GM12878 (cell line): ENCODE results near the gene KBTBD2. TPM values are rescaled to one million over a fixed set of nuclear protein-coding genes. Genes with fewer than 3 reads are reported as not detected.

Source experiments
- BACH1 ChIP-seq: fragments of 450-650 bp; IDR thresholded peaks from 2 replicates; pipeline ENCODE4 v1.6.1; 2017; ENCODE audit warnings: mild to moderate bottlenecking, borderline replicate concordance
- CHD2 ChIP-seq: IDR thresholded peaks from 2 replicates; pipeline ENCODE4 v1.6.1; 2011; ENCODE audit warnings: low read depth, low read length, improper control_type of control experiment, borderline replicate concordance
- EZH2 ChIP-seq: IDR thresholded peaks from 2 replicates; pipeline ENCODE4 v1.6.1; 2012; ENCODE audit warnings: low read depth, mild to moderate bottlenecking, control low read depth, inconsistent platforms, low read length, borderline replicate concordance; ENCODE audit not compliant: control insufficient read depth
- FOS ChIP-seq: IDR thresholded peaks from 3 replicates; pipeline ENCODE4 v1.6.1; 2011; ENCODE audit warnings: borderline replicate concordance; ENCODE audit not compliant: insufficient read length; ENCODE audit errors: extremely low read depth
- KDM1A ChIP-seq: fragments of 200-600 bp; sonication (generic); IDR thresholded peaks from 2 replicates; pipeline ENCODE4 v1.6.1; 2016; ENCODE audit warnings: borderline replicate concordance
- MTA2 ChIP-seq: fragments of 450-650 bp; IDR thresholded peaks from 2 replicates; pipeline ENCODE4 v1.6.1; 2016; ENCODE audit warnings: low read depth, mild to moderate bottlenecking, moderate library complexity
- POLR2A ChIP-seq: IDR thresholded peaks from 2 replicates; pipeline ENCODE4 v1.6.1; 2011; ENCODE audit warnings: low read depth, mild to moderate bottlenecking, low read length
- POU2F2 ChIP-seq: IDR thresholded peaks from 3 replicates; pipeline ENCODE4 v1.6.1; 2011; ENCODE audit warnings: low read depth, mild to moderate bottlenecking, low read length, borderline replicate concordance
- RB1 ChIP-seq: fragments of 450-650 bp; formaldehyde crosslinking; IDR thresholded peaks from 2 replicates; pipeline ENCODE4 v1.6.1; 2017; ENCODE audit warnings: mild to moderate bottlenecking, borderline replicate concordance
- RUNX3 ChIP-seq: IDR thresholded peaks from 2 replicates; pipeline ENCODE4 v1.6.1; 2012; ENCODE audit warnings: low read length, inconsistent platforms
- SIX5 ChIP-seq: IDR thresholded peaks from 2 replicates; pipeline ENCODE4 v1.6.1; 2011; ENCODE audit warnings: mild to moderate bottlenecking, low read depth, low read length, moderate library complexity; ENCODE audit not compliant: severe bottlenecking
- TCF12 ChIP-seq: IDR thresholded peaks from 2 replicates; pipeline ENCODE4 v1.6.1; 2011; ENCODE audit warnings: low read depth, mild to moderate bottlenecking, low read length
- TCF3 ChIP-seq: IDR thresholded peaks from 2 replicates; pipeline ENCODE4 v1.6.1; 2012; ENCODE audit warnings: low read depth, mild to moderate bottlenecking, low read length, borderline replicate concordance; ENCODE audit not compliant: insufficient read depth
- ZNF274 ChIP-seq: IDR thresholded peaks from one replicate; pipeline ENCODE4 v1.8.0; 2011; ENCODE audit not compliant: insufficient read length, insufficient read depth
- polyA plus RNA-seq, 11 experiments: library from polyadenylated mRNA; depleted of rRNA in 4 of 11; unstranded in 6 of 11; stranded (reverse) in 5 of 11; fragments of >200 nt; fragmentation: Nextera tagmentation in 4 of 11; fragmentation: Illumina TruSeq in 1 of 11; extraction: Ambion mirVana in 4 of 11; extraction: Trizol in 1 of 11; gene quantifications; 1 replicate in 1 of 11; 2 replicates in 10 of 11; pipeline versions ENCODE4 v1.2.1 to v1.2.3, GENCODE V29; 2011 to 2016; ENCODE audit warnings: inconsistent platforms in 2 of 11, missing spikeins in 2 of 11, low read depth in 1 of 11
- total RNA-seq, 4 experiments: library from RNA; depleted of rRNA in 3 of 4; stranded (reverse); fragments of >200 nt in 3 of 4; fragmentation: Illumina TruSeq in 1 of 4; extraction: Trizol in 1 of 4; gene quantifications; 2 replicates each; pipeline versions ENCODE4 v1.2.1 to v1.2.3, GENCODE V29; 2013 to 2021
- TF ChIP-seq, protein P1 (sequence below): fragments of 450-650 bp; IDR thresholded peaks from 2 replicates; pipeline ENCODE4 v1.6.1; 2017; ENCODE audit warnings: mild to moderate bottlenecking, moderate library complexity
- TF ChIP-seq, protein P2 (sequence below): IDR thresholded peaks from 2 replicates; pipeline ENCODE4 v1.6.1; 2012; ENCODE audit warnings: improper control_type of control experiment, low read depth, low read length; ENCODE audit not compliant: insufficient replicate concordance
- TF ChIP-seq, protein P3 (sequence below): fragments of 450-650 bp; formaldehyde crosslinking; IDR thresholded peaks from 2 replicates; pipeline ENCODE4 v1.4.0; 2022; ENCODE audit warnings: mild to moderate bottlenecking, moderate library complexity

Gene KBTBD2
- total and polyA plus RNA-seq, 10 of the 15 experiments (the other 5 are each of a cell fraction or from before 2014, with no cell fraction given) = 8.1 to 22.3 (median 16.2) TPM

- TF ChIP-seq, protein P1, sequence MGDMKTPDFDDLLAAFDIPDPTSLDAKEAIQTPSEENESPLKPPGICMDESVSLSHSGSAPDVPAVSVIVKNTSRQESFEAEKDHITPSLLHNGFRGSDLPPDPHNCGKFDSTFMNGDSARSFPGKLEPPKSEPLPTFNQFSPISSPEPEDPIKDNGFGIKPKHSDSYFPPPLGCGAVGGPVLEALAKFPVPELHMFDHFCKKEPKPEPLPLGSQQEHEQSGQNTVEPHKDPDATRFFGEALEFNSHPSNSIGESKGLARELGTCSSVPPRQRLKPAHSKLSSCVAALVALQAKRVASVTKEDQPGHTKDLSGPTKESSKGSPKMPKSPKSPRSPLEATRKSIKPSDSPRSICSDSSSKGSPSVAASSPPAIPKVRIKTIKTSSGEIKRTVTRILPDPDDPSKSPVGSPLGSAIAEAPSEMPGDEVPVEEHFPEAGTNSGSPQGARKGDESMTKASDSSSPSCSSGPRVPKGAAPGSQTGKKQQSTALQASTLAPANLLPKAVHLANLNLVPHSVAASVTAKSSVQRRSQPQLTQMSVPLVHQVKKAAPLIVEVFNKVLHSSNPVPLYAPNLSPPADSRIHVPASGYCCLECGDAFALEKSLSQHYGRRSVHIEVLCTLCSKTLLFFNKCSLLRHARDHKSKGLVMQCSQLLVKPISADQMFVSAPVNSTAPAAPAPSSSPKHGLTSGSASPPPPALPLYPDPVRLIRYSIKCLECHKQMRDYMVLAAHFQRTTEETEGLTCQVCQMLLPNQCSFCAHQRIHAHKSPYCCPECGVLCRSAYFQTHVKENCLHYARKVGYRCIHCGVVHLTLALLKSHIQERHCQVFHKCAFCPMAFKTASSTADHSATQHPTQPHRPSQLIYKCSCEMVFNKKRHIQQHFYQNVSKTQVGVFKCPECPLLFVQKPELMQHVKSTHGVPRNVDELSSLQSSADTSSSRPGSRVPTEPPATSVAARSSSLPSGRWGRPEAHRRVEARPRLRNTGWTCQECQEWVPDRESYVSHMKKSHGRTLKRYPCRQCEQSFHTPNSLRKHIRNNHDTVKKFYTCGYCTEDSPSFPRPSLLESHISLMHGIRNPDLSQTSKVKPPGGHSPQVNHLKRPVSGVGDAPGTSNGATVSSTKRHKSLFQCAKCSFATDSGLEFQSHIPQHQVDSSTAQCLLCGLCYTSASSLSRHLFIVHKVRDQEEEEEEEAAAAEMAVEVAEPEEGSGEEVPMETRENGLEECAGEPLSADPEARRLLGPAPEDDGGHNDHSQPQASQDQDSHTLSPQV = no peak
- TF ChIP-seq BACH1 (no peak; the same call in 1 of the 2 replicates), CHD2 (0 out of 2 replicates have a peak, but pooled peaks have one; percentile 19), SIX5 (no peak), MTA2 (no peak), ZNF274 (no peak), RUNX3 (peak; percentile 18; the same call in 1 of the 2 replicates), KDM1A (no peak), POU2F2 (peak; percentile 28; the same call in 1 of the 3 replicates), EZH2 (no peak), TCF12 (0 out of 2 replicates have a peak, but pooled peaks have one; percentile 31), TCF3 (no peak), POLR2A (peak; percentile 47), RB1 (no peak), FOS (no peak)
- TF ChIP-seq, protein P2, sequence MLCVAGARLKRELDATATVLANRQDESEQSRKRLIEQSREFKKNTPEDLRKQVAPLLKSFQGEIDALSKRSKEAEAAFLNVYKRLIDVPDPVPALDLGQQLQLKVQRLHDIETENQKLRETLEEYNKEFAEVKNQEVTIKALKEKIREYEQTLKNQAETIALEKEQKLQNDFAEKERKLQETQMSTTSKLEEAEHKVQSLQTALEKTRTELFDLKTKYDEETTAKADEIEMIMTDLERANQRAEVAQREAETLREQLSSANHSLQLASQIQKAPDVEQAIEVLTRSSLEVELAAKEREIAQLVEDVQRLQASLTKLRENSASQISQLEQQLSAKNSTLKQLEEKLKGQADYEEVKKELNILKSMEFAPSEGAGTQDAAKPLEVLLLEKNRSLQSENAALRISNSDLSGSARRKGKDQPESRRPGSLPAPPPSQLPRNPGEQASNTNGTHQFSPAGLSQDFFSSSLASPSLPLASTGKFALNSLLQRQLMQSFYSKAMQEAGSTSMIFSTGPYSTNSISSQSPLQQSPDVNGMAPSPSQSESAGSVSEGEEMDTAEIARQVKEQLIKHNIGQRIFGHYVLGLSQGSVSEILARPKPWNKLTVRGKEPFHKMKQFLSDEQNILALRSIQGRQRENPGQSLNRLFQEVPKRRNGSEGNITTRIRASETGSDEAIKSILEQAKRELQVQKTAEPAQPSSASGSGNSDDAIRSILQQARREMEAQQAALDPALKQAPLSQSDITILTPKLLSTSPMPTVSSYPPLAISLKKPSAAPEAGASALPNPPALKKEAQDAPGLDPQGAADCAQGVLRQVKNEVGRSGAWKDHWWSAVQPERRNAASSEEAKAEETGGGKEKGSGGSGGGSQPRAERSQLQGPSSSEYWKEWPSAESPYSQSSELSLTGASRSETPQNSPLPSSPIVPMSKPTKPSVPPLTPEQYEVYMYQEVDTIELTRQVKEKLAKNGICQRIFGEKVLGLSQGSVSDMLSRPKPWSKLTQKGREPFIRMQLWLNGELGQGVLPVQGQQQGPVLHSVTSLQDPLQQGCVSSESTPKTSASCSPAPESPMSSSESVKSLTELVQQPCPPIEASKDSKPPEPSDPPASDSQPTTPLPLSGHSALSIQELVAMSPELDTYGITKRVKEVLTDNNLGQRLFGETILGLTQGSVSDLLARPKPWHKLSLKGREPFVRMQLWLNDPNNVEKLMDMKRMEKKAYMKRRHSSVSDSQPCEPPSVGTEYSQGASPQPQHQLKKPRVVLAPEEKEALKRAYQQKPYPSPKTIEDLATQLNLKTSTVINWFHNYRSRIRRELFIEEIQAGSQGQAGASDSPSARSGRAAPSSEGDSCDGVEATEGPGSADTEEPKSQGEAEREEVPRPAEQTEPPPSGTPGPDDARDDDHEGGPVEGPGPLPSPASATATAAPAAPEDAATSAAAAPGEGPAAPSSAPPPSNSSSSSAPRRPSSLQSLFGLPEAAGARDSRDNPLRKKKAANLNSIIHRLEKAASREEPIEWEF = no peak
- TF ChIP-seq, protein P3, sequence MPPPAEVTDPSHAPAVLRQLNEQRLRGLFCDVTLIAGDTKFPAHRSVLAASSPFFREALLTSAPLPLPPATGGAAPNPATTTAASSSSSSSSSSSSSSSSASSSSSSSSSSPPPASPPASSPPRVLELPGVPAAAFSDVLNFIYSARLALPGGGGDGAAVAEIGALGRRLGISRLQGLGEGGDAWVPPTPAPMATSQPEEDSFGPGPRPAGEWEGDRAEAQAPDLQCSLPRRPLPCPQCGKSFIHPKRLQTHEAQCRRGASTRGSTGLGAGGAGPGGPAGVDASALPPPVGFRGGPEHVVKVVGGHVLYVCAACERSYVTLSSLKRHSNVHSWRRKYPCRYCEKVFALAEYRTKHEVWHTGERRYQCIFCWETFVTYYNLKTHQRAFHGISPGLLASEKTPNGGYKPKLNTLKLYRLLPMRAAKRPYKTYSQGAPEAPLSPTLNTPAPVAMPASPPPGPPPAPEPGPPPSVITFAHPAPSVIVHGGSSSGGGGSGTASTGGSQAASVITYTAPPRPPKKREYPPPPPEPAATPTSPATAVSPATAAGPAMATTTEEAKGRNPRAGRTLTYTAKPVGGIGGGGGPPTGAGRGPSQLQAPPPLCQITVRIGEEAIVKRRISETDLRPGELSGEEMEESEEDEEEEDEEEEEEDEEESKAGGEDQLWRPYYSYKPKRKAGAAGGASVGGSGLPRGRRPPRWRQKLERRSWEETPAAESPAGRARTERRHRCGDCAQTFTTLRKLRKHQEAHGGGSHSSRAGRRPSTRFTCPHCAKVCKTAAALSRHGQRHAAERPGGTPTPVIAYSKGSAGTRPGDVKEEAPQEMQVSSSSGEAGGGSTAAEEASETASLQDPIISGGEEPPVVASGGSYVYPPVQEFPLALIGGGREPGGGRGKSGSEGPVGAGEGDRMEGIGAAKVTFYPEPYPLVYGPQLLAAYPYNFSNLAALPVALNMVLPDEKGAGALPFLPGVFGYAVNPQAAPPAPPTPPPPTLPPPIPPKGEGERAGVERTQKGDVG (CRISPR knock-in tag) = no peak
Measured at GRCh38 chr7:32891800-32892520, 400 bp upstream of the KBTBD2 start (continued).
